Measurements from ENCODE around the gene ERMN. TPM values are rescaled to one million over a fixed set of nuclear protein-coding genes. Genes with fewer than 3 reads are reported as not detected.
"Not testable (repeated sequence)": the region's sequence is repeated elsewhere in the genome, so short reads cannot be mapped to it uniquely, and the experiment has no call there.

ERMN gene
- polyA plus RNA-seq, 1 donor: 0.57 TPM

DNA sequence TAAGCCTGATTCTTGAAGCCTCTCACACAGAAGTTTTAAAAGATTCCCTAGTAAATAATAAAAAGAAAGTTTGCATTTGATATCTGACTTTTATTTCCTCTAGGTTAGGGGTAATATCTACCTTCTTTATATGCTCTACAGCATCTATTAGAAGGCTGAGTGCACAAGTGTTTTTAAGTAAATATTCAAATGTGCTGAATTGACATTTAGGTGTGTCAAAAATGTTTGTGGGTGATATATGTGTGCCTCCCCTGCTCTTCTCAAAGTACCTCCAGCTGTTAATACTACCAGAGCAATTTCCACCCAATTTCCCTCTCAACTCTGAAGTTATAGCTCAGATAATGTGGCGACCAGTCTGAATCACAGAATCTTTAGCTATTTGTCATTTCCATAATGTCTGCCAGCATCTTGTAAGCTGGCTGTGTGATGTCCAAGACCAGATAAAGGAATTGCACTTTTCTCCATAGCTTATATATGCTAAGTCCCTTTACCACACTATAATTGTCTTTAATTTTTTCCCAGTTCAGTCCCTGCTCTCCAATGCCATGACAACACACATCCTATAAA lies 24.4 kb upstream of the ERMN start:
- DNase-seq: no peak
- H3K9me3 ChIP-seq (ENCODE audit: control insufficient read depth, low read depth, low read length): peaks cover 3% of the 10 kb centered on the region
- no peaks in the 10 kb centered on the region for H3K27me3 ChIP-seq (ENCODE audit: control insufficient read depth, insufficient read depth, low read length)
- WGBS (ENCODE audit: insufficient coverage, low lambda C conversion rate): no CpG with 5 or more reads among the region's 1 CpG
- no peak overlapping the region for H3K4me3 ChIP-seq (ENCODE audit: low read length)
- H3K36me3 ChIP-seq (ENCODE audit: control insufficient read depth, insufficient read depth, low read length): no peaks in the 10 kb centered on the region
- H3K4me1 ChIP-seq (ENCODE audit: control insufficient read depth, insufficient read depth, low read length): peaks cover 8% of the 10 kb centered on the region
- no peak overlapping the region for H3K27ac ChIP-seq (ENCODE audit: low read length)

DNA sequence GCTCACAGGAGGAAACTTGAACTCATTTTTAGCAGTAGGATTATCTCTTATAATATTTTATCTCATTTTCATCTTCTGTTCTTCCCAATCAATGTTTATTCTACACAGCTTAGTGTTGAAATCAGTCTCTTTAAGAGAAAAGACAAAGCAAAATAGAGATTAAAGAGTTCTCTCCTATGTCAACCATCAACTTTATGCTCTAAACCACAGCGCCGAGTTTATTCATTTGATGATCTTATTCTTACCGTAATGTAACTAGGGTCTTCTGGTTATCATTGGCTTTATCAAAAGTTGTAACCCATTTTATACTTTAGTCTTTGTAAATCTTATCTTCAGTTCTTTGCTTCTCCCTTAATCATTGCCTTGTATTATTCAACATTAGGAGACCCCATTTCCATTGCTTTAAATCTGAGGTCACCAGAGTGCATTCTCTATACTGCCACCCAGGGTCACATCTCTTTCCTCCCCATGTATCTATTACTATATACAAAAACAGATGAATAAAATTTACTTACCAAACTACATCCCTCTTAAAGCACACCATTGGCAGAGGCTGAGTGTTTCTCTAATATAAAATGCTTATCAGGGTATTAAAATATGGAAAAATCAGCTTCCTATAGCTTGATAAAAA lies 22.8 kb upstream of the ERMN start:
- Histone ChIP-seq H3K4me3 (ENCODE audit: low read length) (no peak overlapping the region), H3K9me3 (ENCODE audit: control insufficient read depth, low read depth, low read length) (peaks cover 6% of the 10 kb centered on the region), H3K4me1 (ENCODE audit: control insufficient read depth, insufficient read depth, low read length) (peaks cover 8% of the 10 kb centered on the region), H3K27ac (ENCODE audit: low read length) (no peak overlapping the region), H3K27me3 (ENCODE audit: control insufficient read depth, insufficient read depth, low read length) (no peaks in the 10 kb centered on the region), H3K36me3 (ENCODE audit: control insufficient read depth, insufficient read depth, low read length) (no peaks in the 10 kb centered on the region)
- WGBS (ENCODE audit: insufficient coverage, low lambda C conversion rate): 100% methylated on average over 1 of the region's 3 CpGs
- DNase-seq: no peak

DNA sequence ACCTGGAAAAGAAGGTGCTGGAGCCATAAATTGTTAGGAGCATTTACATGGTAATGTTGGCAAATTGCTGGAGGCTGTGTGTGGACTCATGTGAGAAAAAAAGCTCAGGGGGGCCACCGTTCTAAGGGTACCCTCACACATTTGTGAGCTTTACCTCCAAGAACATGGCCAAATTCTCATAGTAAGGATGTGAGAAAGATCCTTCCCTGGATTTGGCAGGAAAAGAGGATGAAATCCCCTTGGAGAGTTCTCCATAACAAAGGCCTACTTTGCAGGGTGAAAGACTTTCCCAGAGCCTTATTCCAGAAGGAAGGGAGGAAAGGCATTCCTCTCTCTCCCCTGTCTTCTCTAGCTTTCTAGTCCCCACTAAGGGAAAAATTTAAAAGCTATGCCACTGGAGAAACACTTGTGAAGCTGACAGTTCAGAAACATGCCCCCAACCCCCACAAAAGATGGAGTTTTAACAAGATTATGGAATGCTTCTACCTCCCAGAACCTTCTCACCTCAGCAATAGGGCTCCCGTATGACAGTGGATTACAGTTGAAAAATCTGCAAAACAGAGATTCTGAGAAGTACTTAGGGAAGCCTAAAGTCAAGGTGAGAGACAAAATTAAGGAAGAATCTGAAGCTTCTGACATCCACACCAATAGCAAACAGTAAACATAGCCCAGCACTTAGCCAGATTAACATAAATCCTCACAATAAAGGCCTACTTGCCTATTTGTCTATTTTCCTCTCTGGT lies 20.2 kb upstream of the ERMN start:
- Histone ChIP-seq H3K27ac (ENCODE audit: low read length) (no peak overlapping the region), H3K4me3 (ENCODE audit: low read length) (no peak overlapping the region), H3K36me3 (ENCODE audit: control insufficient read depth, insufficient read depth, low read length) (no peaks in the 10 kb centered on the region), H3K9me3 (ENCODE audit: control insufficient read depth, low read depth, low read length) (peaks cover 10% of the 10 kb centered on the region), H3K4me1 (ENCODE audit: control insufficient read depth, insufficient read depth, low read length) (peaks cover 4% of the 10 kb centered on the region), H3K27me3 (ENCODE audit: control insufficient read depth, insufficient read depth, low read length) (no peaks in the 10 kb centered on the region)
- 83% methylated on average over 1 of the region's 2 CpGs for WGBS (ENCODE audit: insufficient coverage, low lambda C conversion rate)
- DNase-seq: no peak

DNA sequence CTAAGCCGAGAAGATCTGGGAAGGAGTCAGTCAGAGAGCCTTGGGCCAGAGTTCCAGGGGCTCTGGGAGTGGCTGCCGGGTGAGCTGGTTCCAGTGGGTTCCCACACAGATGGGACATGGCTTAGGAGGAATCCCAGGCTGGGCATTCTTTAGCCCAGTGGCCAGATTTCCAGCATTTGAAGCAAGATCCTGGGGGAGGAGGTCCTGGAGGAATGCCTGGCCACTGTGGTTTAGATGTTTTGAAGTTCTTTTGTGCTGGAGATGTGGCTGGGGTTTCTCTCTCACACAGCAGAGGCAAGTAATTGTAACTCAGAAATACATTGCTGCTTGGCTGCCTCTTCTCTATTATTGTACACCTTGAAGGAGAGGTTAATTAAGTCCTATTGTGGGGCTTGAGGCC lies 15.8 kb upstream of the ERMN start:
- H3K4me3 ChIP-seq (ENCODE audit: low read length); H3K4me1 ChIP-seq (ENCODE audit: control insufficient read depth, insufficient read depth, low read length); H3K27me3 ChIP-seq (ENCODE audit: control insufficient read depth, insufficient read depth, low read length); DNase-seq; H3K27ac ChIP-seq (ENCODE audit: low read length); H3K36me3 ChIP-seq (ENCODE audit: control insufficient read depth, insufficient read depth, low read length): not testable (repeated sequence)
- peaks cover 10% of the 10 kb centered on the region for H3K9me3 ChIP-seq (ENCODE audit: control insufficient read depth, low read depth, low read length)
- WGBS (ENCODE audit: insufficient coverage, low lambda C conversion rate): no CpG with 5 or more reads among the region's 2 CpGs

DNA sequence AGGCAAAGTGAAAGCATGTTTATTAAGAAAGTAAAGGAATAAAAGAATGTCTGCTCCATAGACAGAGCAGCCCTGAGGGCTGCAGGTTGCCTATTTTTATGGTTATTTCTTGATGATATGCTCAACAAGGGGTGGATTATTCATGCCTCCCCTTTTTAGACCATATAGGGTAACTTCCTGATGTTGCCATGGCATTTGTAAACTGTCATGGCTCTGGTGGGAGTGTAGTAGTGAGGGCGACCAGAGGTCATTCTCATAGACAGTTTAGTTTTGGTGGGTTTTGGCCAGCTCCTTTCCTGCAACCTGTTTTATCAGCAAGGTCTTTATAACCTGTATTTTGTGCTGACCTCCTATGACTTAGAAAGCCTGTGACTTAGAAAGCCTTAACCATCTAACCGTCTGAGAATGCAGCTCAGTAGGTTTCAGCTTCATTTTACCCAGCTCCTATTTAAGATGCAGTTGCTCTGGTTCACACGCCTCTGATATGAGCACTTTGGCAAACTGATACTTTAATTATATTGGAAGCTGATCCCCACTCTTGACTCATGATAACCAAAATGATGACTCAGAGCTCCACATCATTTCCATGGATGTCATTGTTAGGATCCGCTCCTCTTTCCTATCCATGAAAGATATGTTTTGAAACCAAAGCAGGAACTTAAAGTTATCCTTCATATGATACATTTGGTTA lies 14.5 kb upstream of the ERMN start:
- no peak overlapping the region for H3K27ac ChIP-seq (ENCODE audit: low read length)

DNA sequence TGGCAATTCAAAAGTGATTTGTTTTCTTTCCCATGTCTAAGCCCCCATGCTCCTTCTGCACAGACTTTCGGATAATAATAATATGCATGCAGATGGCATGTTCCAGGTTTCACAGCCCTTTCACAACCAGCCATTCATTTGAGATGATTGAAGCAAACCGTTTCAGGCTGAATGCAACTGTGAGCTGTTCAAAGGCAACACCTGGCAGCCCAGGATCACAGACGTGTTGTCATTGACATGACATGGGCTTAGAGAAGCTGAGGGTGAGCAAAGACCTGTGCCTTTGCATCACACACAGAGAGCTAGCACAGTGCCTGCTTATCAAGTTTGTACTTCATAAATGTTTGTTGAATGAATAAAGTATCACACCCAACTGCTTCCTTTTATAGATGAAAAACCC lies 12.4 kb upstream of the ERMN start:
- Histone ChIP-seq H3K27ac (ENCODE audit: low read length) (no peak overlapping the region), H3K4me3 (ENCODE audit: low read length) (no peak overlapping the region), H3K4me1 (ENCODE audit: control insufficient read depth, insufficient read depth, low read length) (no peaks in the 10 kb centered on the region), H3K9me3 (ENCODE audit: control insufficient read depth, low read depth, low read length) (peaks cover 3% of the 10 kb centered on the region), H3K36me3 (ENCODE audit: control insufficient read depth, insufficient read depth, low read length) (no peaks in the 10 kb centered on the region), H3K27me3 (ENCODE audit: control insufficient read depth, insufficient read depth, low read length) (no peaks in the 10 kb centered on the region)
- no peak for DNase-seq
- no CpG with 5 or more reads among the region's 3 CpGs for WGBS (ENCODE audit: insufficient coverage, low lambda C conversion rate)

More for the DNA sequence above, 14.5 kb upstream of the ERMN start:
- no peak overlapping the region for H3K4me3 ChIP-seq (ENCODE audit: low read length)
- DNase-seq: no peak
- no peaks in the 10 kb centered on the region for H3K36me3 ChIP-seq (ENCODE audit: control insufficient read depth, insufficient read depth, low read length)
- WGBS (ENCODE audit: insufficient coverage, low lambda C conversion rate): 100% methylated on average over 1 of the region's 4 CpGs
- no peaks in the 10 kb centered on the region for H3K27me3 ChIP-seq (ENCODE audit: control insufficient read depth, insufficient read depth, low read length)
- H3K9me3 ChIP-seq (ENCODE audit: control insufficient read depth, low read depth, low read length): peaks cover 8% of the 10 kb centered on the region
- H3K4me1 ChIP-seq (ENCODE audit: control insufficient read depth, insufficient read depth, low read length): no peaks in the 10 kb centered on the region

DNA sequence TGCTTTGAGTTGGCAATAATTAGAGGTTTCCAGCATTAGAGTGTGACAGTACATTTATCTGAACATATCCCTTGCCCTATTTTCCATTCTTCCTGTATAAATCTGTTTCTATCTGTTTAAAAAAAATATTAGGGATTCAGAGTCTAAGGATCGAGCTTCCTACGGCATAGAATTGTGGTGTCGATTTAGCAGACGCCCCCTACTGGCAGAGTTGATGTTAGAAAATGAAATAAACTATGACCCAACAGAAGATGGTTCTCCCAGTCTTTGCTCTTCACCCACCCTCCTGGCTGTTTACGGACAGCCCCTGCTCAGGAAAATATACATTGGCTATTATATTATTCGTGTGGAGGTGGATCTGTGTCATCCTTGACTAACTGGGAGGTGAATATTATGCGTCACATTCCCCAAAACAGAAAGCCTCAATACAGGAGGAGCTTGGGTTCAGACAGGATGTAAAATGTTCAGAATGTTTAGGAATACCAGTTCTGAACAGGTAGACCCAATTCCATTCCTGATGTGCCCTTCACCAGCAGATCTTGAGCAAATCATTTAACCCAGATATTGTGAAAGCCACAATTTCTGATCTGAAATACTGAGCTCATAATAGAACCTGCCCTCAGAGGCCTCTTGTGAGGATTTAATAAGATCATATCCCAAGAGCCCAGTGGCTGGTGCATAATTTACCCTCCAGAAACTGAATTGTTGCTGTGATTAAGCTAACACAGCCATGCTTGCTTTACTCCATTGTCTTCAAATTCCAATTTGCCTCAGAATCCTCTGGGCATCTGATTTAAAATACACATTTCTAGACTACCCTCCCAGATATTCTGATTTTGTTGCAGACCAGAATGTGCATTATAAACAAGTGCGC lies 10.8 kb upstream of the ERMN start:
- no peaks in the 10 kb centered on the region for H3K36me3 ChIP-seq (ENCODE audit: control insufficient read depth, insufficient read depth, low read length)
- H3K27me3 ChIP-seq (ENCODE audit: control insufficient read depth, insufficient read depth, low read length): no peaks in the 10 kb centered on the region
- no peak overlapping the region for H3K4me3 ChIP-seq (ENCODE audit: low read length)
- H3K27ac ChIP-seq (ENCODE audit: low read length): no peak overlapping the region
- H3K9me3 ChIP-seq (ENCODE audit: control insufficient read depth, low read depth, low read length): peaks cover 3% of the 10 kb centered on the region
- 100% methylated on average over 1 of the region's 8 CpGs for WGBS (ENCODE audit: insufficient coverage, low lambda C conversion rate)
- H3K4me1 ChIP-seq (ENCODE audit: control insufficient read depth, insufficient read depth, low read length): no peaks in the 10 kb centered on the region
- DNase-seq: peak in 1 of 2 donors; percentile 40

DNA sequence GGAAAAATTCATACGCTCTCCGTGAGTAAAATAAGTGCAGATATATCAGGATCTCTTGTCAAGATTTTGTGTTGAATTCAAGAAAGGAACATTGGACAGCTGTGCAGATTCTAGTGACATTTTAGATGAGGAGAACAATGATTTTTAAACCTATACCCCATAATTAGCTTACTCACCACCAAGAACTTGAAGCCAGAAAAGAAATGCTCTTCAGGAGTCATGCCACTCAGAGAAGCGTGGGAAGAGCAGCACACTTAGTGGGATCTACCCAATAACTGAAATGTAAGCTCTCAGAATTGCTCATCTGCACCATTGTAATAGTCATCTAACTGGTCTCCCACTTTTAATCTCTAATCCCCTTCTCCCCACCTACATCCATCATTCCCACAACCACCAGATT lies 9.2 kb upstream of the ERMN start:
- H3K36me3 ChIP-seq (ENCODE audit: control insufficient read depth, insufficient read depth, low read length): no peaks in the 10 kb centered on the region
- no peaks in the 10 kb centered on the region for H3K27me3 ChIP-seq (ENCODE audit: control insufficient read depth, insufficient read depth, low read length)
- H3K27ac ChIP-seq (ENCODE audit: low read length): no peak overlapping the region
- WGBS (ENCODE audit: insufficient coverage, low lambda C conversion rate): 71% methylated on average over 2 of the region's 3 CpGs
- H3K9me3 ChIP-seq (ENCODE audit: control insufficient read depth, low read depth, low read length): no peaks in the 10 kb centered on the region
- H3K4me1 ChIP-seq (ENCODE audit: control insufficient read depth, insufficient read depth, low read length): no peaks in the 10 kb centered on the region
- H3K4me3 ChIP-seq (ENCODE audit: low read length): no peak overlapping the region
- no peak for DNase-seq

DNA sequence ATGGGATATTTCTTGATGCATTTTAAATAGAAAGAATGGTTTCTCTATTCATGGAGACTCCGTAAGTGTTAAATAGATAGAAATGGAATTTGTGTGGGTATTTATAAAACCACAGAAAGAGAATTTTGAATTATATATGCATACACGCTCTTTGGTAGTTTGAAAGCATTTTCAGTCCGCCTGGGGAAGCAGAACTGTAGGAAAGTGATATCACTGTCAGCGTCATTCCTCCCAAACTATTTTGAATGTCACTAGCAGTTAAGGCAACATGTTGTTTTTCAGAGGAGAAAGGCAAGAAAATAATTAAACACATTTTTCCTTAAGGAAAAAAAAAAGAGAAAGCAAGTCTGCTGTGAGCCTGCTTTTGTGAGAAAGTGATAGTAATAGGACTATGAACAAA lies 8.7 kb upstream of the ERMN start:
- 94% methylated on average over 3 of the region's 4 CpGs for WGBS (ENCODE audit: insufficient coverage, low lambda C conversion rate)
- no peaks in the 10 kb centered on the region for H3K4me1 ChIP-seq (ENCODE audit: control insufficient read depth, insufficient read depth, low read length)
- DNase-seq: no peak

More for the DNA sequence above, 8.7 kb upstream of the ERMN start:
- Histone ChIP-seq H3K4me3 (ENCODE audit: low read length) (no peak overlapping the region), H3K36me3 (ENCODE audit: control insufficient read depth, insufficient read depth, low read length) (no peaks in the 10 kb centered on the region), H3K9me3 (ENCODE audit: control insufficient read depth, low read depth, low read length) (no peaks in the 10 kb centered on the region), H3K27me3 (ENCODE audit: control insufficient read depth, insufficient read depth, low read length) (no peaks in the 10 kb centered on the region), H3K27ac (ENCODE audit: low read length) (no peak overlapping the region)
